Stimulated activated CD4-positive, alpha-beta T cell treated with anti-CD3 and anti-CD28 coated beads, Interleukin-2, amount 100 ng/mL, for 4 hours (primary cell): ENCODE data around the gene GPC5.
"Not testable (repeated sequence)": the region's sequence is repeated elsewhere in the genome, so short reads cannot be mapped to it uniquely, and the experiment has no call there.

Experiments used
- DNase-seq: peaks from one replicate; pipeline ENCODE4 v3.0.0-alpha.2; 2020; ENCODE audit warnings: low read depth

GPC5 gene

DNA sequence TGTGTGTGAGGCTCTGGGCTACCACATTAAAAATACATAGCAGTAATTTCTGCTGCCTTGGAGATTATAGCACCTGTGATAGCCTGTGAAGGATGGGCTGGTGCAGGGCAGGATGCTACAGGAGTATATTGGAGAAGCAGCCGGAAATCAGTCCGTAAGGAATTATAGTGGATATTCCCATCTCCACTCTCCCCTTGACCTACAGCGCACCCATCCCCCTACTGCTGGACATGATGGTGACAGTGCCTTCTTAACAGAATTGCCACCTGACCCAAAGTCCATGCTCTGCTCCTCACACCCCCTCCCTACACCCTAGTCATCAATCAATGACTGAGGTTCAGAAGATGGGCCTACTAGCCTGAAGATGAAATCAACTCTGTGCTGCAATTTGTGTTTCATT lies 376.0 kb downstream of the GPC5 start:
- DNase-seq, result no peak

- no peak for DNase-seq
These were observed 378.3 kb downstream of the GPC5 start for GRCh38 chr13:91776611-91777193.

DNA sequence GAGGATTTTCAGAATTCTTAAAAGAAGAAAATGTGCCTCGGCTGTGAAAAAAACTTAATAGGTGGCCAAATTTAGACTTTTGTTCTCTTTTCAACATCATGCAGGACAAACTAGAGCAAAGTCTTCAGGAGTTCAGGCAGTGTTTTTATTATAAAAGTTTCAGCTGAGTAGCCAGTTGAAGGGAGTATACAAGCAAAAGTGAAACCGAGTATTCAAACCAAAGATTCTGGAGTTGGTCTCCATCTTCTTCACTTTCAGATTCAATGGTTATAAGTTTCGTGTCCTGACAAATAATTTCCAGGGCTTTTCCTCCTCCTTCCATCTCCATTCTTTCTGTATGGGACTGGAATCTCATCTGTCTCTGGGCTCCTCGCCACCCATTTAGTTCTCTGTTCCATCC lies 379.7 kb downstream of the GPC5 start:
- DNase-seq, result no peak

DNA sequence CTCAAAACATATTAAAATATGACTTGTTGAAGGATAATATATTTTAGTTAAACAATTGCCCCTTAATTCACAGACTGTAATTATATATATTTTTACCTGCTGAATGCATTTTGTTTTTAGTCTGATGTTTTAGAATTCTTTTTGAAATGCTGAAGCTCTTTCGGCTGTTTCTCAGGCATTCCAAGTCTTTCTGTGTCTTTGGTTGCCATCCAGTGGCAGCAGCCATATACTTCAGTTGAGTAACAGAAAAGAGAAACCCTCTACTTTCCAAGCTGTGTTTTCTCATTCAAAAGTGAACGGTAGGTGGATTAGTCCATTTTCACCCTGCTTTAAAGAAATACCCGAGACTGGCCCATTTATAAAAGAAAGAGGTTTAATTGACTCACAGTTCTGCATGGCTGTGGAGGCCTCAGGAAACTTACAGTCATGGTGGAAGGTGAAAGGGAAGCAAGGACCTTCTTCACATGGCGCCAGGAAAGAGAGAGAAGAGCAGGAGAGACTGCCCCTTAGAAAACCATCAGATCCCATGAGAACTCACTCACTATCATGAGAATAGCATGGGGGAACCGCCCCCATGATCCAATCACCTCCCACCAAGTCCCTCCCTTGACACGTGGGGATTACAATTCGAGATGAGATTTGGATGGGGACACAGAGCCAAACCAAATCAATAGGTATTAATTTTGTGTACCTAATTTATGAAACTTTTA lies 383.7 kb downstream of the GPC5 start:
- not testable (repeated sequence) for DNase-seq

DNA sequence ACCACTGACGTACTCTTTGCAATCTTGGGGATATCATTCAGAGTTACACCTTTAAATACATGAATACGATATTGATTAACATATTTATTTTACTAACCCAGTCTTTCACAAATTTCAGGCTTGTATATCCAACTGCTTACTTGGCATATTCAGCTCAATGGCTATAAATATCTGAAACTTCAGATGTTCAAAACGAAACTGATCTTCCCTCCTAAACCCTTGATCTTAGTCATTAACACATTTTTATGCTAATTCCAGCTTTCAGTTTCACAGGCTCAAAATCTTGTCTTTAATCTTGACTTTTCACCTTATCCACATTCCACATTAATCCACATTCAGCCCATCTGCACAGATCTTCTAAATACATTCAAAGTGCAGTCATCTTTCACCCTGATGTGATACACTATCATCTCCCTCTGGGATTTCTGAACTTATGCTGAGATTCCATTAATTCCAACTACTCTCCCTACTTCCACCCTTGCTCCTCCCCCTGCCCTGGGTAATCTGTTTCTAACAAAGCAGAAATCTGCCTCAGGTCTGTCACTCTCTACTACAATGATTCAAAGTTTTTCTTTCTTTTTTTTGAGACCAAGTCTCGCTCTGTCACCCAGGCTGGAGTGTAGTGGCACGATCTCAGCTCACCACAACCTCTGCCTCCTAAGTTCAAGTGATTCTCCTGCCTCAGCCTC lies 387.2 kb downstream of the GPC5 start:
- DNase-seq, result no peak

GRCh38 chr13:91792054-91792453 lies 393.6 kb downstream of the GPC5 start:
- no peak for DNase-seq

DNA sequence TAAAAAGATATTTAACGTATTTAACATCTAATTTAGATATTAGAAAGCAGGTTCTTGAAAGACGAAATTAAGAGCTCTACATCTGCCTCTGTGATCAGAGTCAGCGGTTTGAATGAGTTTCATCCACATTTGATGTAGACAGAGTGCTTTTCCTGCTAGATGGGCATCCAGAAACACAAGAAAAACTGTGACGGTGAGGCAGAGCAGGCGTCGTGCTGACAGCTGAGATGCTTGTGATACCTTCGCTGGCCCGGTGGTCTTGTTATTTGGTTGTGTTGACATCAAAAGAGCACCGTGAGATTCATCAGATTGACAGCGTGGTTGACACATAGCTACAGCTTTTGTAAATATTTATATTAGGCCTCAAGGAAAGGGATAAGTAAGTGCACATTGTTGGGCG lies 399.1 kb downstream of the GPC5 start:
- DNase-seq, result no peak

GRCh38 chr13:91798338-91798737 lies 399.9 kb downstream of the GPC5 start:
- not testable (repeated sequence) for DNase-seq

- not testable (repeated sequence) for DNase-seq
These were observed 403.4 kb downstream of the GPC5 start for GRCh38 chr13:91801772-91802171.

DNA sequence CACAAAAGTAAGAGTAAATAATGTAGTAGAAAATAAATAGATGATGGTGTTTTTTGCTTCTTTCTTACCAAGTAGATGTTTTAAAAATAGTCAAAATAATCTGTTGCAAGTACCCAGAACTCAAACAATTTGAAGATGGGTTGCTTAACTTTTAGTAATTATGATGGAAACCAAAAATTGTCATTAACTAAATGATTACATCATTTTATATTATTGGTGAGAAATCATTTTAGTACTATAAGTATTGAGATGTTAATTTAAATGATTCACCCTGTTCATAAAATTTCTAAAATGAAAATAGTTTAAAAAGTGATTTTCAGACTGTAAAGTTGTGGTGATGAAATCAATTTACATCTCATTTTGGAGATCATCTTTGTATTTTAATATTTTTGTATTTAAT lies 404.5 kb downstream of the GPC5 start:
- no peak for DNase-seq

GRCh38 chr13:91804724-91805123 lies 406.3 kb downstream of the GPC5 start:
- DNase-seq, result no peak

- DNase-seq, result no peak
These were observed 407.2 kb downstream of the GPC5 start for GRCh38 chr13:91805605-91806004.

GRCh38 chr13:91809161-91809560 lies 410.7 kb downstream of the GPC5 start:
- no peak for DNase-seq

GRCh38 chr13:91813253-91813652 lies 414.8 kb downstream of the GPC5 start:
- no peak for DNase-seq

- no peak for DNase-seq
These were observed 417.9 kb downstream of the GPC5 start for GRCh38 chr13:91816263-91816807.

DNA sequence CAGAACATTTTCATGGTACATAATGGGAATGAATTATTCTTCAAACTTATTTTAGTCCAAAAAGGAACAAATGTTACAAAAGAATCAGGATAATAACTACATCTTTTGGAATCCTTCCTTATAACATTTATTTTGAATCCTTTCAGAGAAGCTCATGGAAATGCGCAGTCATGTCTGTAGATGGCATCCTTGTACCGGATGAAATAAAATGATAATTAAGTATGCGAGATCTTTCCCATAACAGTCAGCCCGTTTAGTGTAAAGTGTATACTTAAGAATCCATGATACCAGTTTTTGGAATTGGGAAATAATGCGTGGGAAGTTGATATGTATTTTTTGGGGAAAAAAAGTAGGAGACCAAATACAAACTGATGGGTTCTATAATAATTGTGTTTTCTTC lies 418.8 kb downstream of the GPC5 start:
- no peak for DNase-seq

DNA sequence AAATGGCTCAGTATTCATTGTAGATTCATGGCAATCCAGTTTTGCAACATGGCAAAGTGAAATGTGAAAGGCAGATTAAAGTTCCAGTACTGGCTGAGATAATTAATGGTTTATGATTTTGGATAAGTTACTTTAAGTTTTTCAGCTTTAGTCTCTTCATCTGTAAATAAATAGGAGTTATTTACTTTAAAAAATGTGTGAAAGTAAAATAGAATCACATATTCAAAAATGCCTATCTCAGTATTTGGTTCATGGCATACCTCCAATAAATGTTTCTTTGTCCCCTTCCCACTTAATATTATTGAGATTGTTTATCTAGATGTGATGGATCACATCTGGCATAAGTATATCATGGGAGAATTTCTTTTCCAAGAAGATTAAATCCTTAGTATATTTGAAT lies 426.0 kb downstream of the GPC5 start:
- DNase-seq, result no peak

- DNase-seq, result no peak
These were observed 427.1 kb downstream of the GPC5 start for GRCh38 chr13:91825516-91825915.

GRCh38 chr13:91836553-91836952 lies 438.1 kb downstream of the GPC5 start:
- no peak for DNase-seq

DNA sequence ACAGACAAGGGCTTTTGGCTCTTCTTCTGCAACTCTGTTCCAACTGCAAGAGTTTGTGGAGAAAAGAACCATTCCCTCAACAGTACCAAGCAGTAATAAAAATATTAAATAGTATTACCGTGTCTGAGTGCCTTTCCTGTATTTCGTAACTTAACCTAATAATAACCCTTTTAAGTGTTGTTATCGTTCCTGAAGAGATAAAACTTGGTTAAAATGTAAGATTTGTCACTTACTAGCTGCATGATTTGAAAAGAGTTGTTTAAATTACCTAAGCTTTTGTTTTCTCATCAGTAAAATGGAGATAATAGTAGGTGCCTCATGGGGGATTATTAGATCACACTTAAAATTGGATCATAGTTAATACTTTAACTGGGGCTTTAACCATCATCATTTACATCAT lies 447.2 kb downstream of the GPC5 start:
- DNase-seq, result no peak

- no peak for DNase-seq
These were observed 465.3 kb downstream of the GPC5 start for GRCh38 chr13:91863699-91864098.

DNA sequence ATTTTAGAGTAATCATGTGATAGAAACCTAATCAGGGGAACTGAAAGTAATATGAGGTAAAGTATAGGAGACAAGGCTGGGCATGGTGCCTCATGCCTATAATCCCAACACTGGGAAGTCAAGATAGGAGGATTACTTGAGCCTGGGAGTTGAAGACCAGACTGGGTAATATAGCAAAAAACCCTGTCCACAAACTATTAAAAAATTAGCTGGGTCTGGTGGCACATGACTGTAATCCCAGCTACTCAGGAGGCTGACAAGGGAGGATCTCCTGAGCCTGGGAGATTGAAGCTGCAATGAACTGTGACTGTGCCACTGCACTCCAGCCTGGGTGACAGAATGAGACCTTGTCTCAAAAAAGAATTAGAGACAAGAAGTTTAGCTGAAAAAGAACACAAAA lies 469.9 kb downstream of the GPC5 start:
- DNase-seq, result no peak

DNA sequence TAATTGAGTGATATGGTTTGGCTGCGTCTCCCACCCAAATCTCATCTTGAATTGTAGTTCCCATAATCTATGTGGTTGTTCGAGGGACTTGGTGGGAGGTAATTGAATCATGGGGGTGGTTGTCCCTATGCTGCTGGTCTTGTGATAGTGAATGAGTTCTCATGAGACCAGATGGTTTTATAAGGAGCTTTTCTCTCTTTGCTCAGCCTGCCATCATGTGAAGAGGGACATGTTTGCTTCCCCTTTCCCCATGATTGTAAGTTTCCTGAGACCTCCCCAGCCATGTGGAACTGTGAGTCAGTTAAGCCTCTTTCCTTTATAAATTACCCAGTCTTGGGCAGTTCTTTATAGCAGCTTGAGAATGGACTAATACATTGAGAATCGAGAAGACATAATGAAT lies 480.1 kb downstream of the GPC5 start:
- DNase-seq, result no peak
